Nephron progenitor cell (in vitro differentiated cells): ENCODE results near the gene ENOPH1.
A peak's percentile ranks its signal among the peaks of the same experiment; 100 is the strongest.
"Not testable (repeated sequence)": the region's sequence is repeated elsewhere in the genome, so short reads cannot be mapped to it uniquely, and the experiment has no call there.

Experiments used
- DNase-seq: peaks from one replicate; pipeline ENCODE4 v3.0.0; 2021
- H3K27ac Mint-ChIP-seq: 2 replicates; pipeline ENCODE4 v1.8.0; 2021; ENCODE audit warnings: mild to moderate bottlenecking, moderate library complexity, mixed read lengths
- H3K27me3 Mint-ChIP-seq: 2 replicates; pipeline ENCODE4 v1.8.0; 2021; ENCODE audit warnings: mild to moderate bottlenecking, low read depth, mixed read lengths; ENCODE audit not compliant: poor library complexity
- H3K36me3 Mint-ChIP-seq: 2 replicates; pipeline ENCODE4 v1.8.0; 2021; ENCODE audit warnings: low read depth, mixed read lengths
- H3K4me1 Mint-ChIP-seq: 2 replicates; pipeline ENCODE4 v1.8.0; 2021; ENCODE audit warnings: mixed read lengths
- H3K4me3 Mint-ChIP-seq: 2 replicates; pipeline ENCODE4 v1.8.0; 2021; ENCODE audit warnings: mild to moderate bottlenecking, moderate library complexity, mixed read lengths
- H3K9me3 Mint-ChIP-seq: 2 replicates; pipeline ENCODE4 v1.8.0; 2021; ENCODE audit warnings: mild to moderate bottlenecking, moderate library complexity, mixed read lengths
- CTCF ChIP-seq: fragments of 200-600 bp; sonication (generic); IDR thresholded peaks from 2 replicates; pipeline ENCODE4 v1.5.0; 2021; ENCODE audit warnings: antibody characterized with exemption

The ENOPH1 gene

GRCh38 chr4:82402196-82402775 is 28.1 kb upstream of the ENOPH1 start:
- TF ChIP-seq CTCF, result no peak
- H3K36me3 Mint-ChIP-seq, result no peaks in the 10 kb centered on the region
- peak overlapping the region; percentile 23 for H3K27ac Mint-ChIP-seq
- no peak for DNase-seq
- peaks cover 3% of the 10 kb centered on the region for H3K27me3 Mint-ChIP-seq
- no peaks in the 10 kb centered on the region for H3K4me1 Mint-ChIP-seq
- H3K9me3 Mint-ChIP-seq, result no peaks in the 10 kb centered on the region
- H3K4me3 Mint-ChIP-seq, result no peak overlapping the region

- peaks cover 3% of the 10 kb centered on the region for H3K27me3 Mint-ChIP-seq
- H3K9me3 Mint-ChIP-seq, result no peaks in the 10 kb centered on the region
- no peaks in the 10 kb centered on the region for H3K4me1 Mint-ChIP-seq
- no peak overlapping the region for H3K27ac Mint-ChIP-seq
- H3K4me3 Mint-ChIP-seq, result no peak overlapping the region
- TF ChIP-seq CTCF, result no peak
- no peak for DNase-seq
- H3K36me3 Mint-ChIP-seq, result no peaks in the 10 kb centered on the region
Measured at GRCh38 chr4:82403725-82404124, 26.7 kb upstream of the ENOPH1 start.

GRCh38 chr4:82415061-82415460 is 15.3 kb upstream of the ENOPH1 start:
- not testable (repeated sequence) for DNase-seq, H3K36me3 Mint-ChIP-seq, H3K4me3 Mint-ChIP-seq, H3K4me1 Mint-ChIP-seq, H3K27me3 Mint-ChIP-seq, H3K27ac Mint-ChIP-seq
- H3K9me3 Mint-ChIP-seq, result peaks cover 12% of the 10 kb centered on the region

- no peaks in the 10 kb centered on the region for H3K4me1 Mint-ChIP-seq
- DNase-seq, result no peak
- peaks cover 9% of the 10 kb centered on the region for H3K27me3 Mint-ChIP-seq
- H3K4me3 Mint-ChIP-seq, result no peak overlapping the region
- H3K27ac Mint-ChIP-seq, result no peak overlapping the region
- H3K36me3 Mint-ChIP-seq, result no peaks in the 10 kb centered on the region
- TF ChIP-seq CTCF, result no peak
- H3K9me3 Mint-ChIP-seq, result peaks cover 12% of the 10 kb centered on the region
Measured at GRCh38 chr4:82415922-82416365, 14.4 kb upstream of the ENOPH1 start.

- TF ChIP-seq CTCF, result no peak
- no peak for DNase-seq
- Mint-ChIP-seq H3K36me3 (peaks cover 15% of the 10 kb centered on the region), H3K27ac (no peak overlapping the region), H3K9me3 (peaks cover 4% of the 10 kb centered on the region), H3K4me3 (no peak overlapping the region), H3K27me3 (peaks cover 9% of the 10 kb centered on the region), H3K4me1 (no peaks in the 10 kb centered on the region)
Measured at GRCh38 chr4:82419451-82419850, 10.9 kb upstream of the ENOPH1 start.

GRCh38 chr4:82421796-82422560 is 8.4 kb upstream of the ENOPH1 start:
- Mint-ChIP-seq H3K36me3 (peaks cover 41% of the 10 kb centered on the region), H3K9me3 (no peaks in the 10 kb centered on the region), H3K4me3 (no peak overlapping the region), H3K27ac (no peak overlapping the region), H3K27me3 (peaks cover 7% of the 10 kb centered on the region), H3K4me1 (peaks cover 18% of the 10 kb centered on the region)
- no peak for DNase-seq
- no peak for TF ChIP-seq CTCF
